GM23338 (cell line): ENCODE measurements around the gene PRRX1. TPM values are rescaled to one million over a fixed set of nuclear protein-coding genes. Genes with fewer than 3 reads are reported as not detected.

Source experiments
- ATAC-seq: fragments of 200-7000 bp; cut with Tn5 transposase; 3 replicates; pipeline ENCODE4 v1.9.1; 2020
- DNase-seq: peaks from one replicate; pipeline ENCODE4 v3.0.0-alpha.2; 2015; ENCODE audit warnings: low spot score
- H2AFZ ChIP-seq: fragments of 200-600 bp; sonication (generic); 2 replicates; pipeline ENCODE4 v1.8.0; 2016; ENCODE audit warnings: antibody characterized with exemption, mild to moderate bottlenecking, moderate library complexity
- H3F3A ChIP-seq: fragments of 200-600 bp; sonication (generic); replicated peaks from 2 replicates; pipeline ENCODE4 v1.8.0; 2017; ENCODE audit warnings: antibody characterized with exemption, mixed run types, low read depth
- H3K27ac ChIP-seq: fragments of 200-600 bp; sonication (generic); 2 replicates; pipeline ENCODE4 v1.6.1; 2016; ENCODE audit warnings: low read depth
- H3K27me3 ChIP-seq: fragments of 200-600 bp; sonication (generic); 2 replicates; pipeline ENCODE4 v1.8.0; 2016; ENCODE audit warnings: mild to moderate bottlenecking, mixed run types, moderate library complexity; ENCODE audit not compliant: insufficient read depth
- H3K36me3 ChIP-seq: fragments of 200-600 bp; sonication (generic); 2 replicates; pipeline ENCODE4 v1.8.0; 2016; ENCODE audit warnings: mild to moderate bottlenecking; ENCODE audit not compliant: insufficient read depth
- H3K4me1 ChIP-seq: fragments of 200-600 bp; sonication (generic); 2 replicates; pipeline ENCODE4 v1.8.0; 2016; ENCODE audit warnings: mild to moderate bottlenecking, moderate library complexity; ENCODE audit not compliant: insufficient read depth
- H3K4me2 ChIP-seq: fragments of 200-600 bp; sonication (generic); 2 replicates; pipeline ENCODE4 v1.7.1; 2017; ENCODE audit warnings: mixed run types
- H3K4me3 ChIP-seq: fragments of 200-600 bp; sonication (generic); 2 replicates; pipeline ENCODE4 v1.6.1; 2016; ENCODE audit warnings: mixed run types
- H3K79me2 ChIP-seq: fragments of 200-600 bp; sonication (generic); replicated peaks from 2 replicates; pipeline ENCODE4 v1.8.0; 2017; ENCODE audit warnings: mild to moderate bottlenecking; ENCODE audit not compliant: insufficient read depth
- H3K9me2 ChIP-seq: fragments of 200-600 bp; sonication (generic); 2 replicates; pipeline ENCODE4 v1.8.0; 2017; ENCODE audit not compliant: insufficient read depth
- H4K20me1 ChIP-seq: fragments of 200-600 bp; sonication (generic); replicated peaks from 2 replicates; pipeline ENCODE4 v1.8.0; 2017; ENCODE audit warnings: mild to moderate bottlenecking; ENCODE audit not compliant: insufficient read depth
- H3K27ac Mint-ChIP-seq: 2 replicates; pipeline ENCODE4 v1.8.0; 2020; ENCODE audit warnings: inconsistent platforms, mild to moderate bottlenecking, moderate library complexity, mixed read lengths
- H3K27me3 Mint-ChIP-seq: 3 replicates; pipeline ENCODE4 v1.8.0; 2022; ENCODE audit warnings: low read depth, mild to moderate bottlenecking, moderate library complexity, mixed read lengths, inconsistent platforms; ENCODE audit not compliant: insufficient read depth, poor library complexity
- H3K36me3 Mint-ChIP-seq: 3 replicates; pipeline ENCODE4 v1.8.0; 2021; ENCODE audit warnings: low read depth, mild to moderate bottlenecking, inconsistent platforms, moderate library complexity, mixed read lengths
- H3K4me1 Mint-ChIP-seq: 3 replicates; pipeline ENCODE4 v1.8.0; 2020; ENCODE audit warnings: mild to moderate bottlenecking, inconsistent platforms, mixed read lengths
- H3K4me3 Mint-ChIP-seq: 3 replicates; pipeline ENCODE4 v1.8.0; 2021; ENCODE audit warnings: moderate library complexity, mild to moderate bottlenecking, inconsistent platforms, mixed read lengths
- H3K9me3 Mint-ChIP-seq: 3 replicates; pipeline ENCODE4 v1.8.0; 2020; ENCODE audit warnings: moderate library complexity, mild to moderate bottlenecking, inconsistent platforms, mixed read lengths
- CREB1 ChIP-seq: fragments of 250-450 bp; sonication (Bioruptor Pico); IDR thresholded peaks from 2 replicates; pipeline ENCODE4 v1.5.0; 2020; ENCODE audit warnings: low read depth, mild to moderate bottlenecking, moderate library complexity
- ETS1 ChIP-seq: IDR thresholded peaks from 2 replicates; pipeline ENCODE4 v1.6.1; 2016; ENCODE audit warnings: antibody characterized with exemption
- EZH2phosphoT487 ChIP-seq: fragments of 200-600 bp; sonication (generic); IDR thresholded peaks from one replicate; pipeline ENCODE4 v1.8.1; 2018; ENCODE audit warnings: antibody characterized with exemption; ENCODE audit not compliant: unreplicated experiment
- JUNB ChIP-seq: IDR thresholded peaks from one replicate; pipeline ENCODE4 v1.6.1; 2016; ENCODE audit warnings: antibody characterized with exemption; ENCODE audit not compliant: unreplicated experiment
- NANOG ChIP-seq: IDR thresholded peaks from 2 replicates; pipeline ENCODE4 v1.6.1; 2016; ENCODE audit warnings: antibody characterized with exemption, borderline replicate concordance
- POLR2AphosphoS5 ChIP-seq: IDR thresholded peaks from 2 replicates; pipeline ENCODE4 v1.6.1; 2016; ENCODE audit warnings: antibody characterized with exemption, low read depth
- STAT1 ChIP-seq: IDR thresholded peaks from one replicate; pipeline ENCODE4 v1.6.1; 2016; ENCODE audit warnings: antibody characterized with exemption; ENCODE audit not compliant: unreplicated experiment
- ZNF114 ChIP-seq: fragments of 250-450 bp; sonication (Bioruptor Pico); IDR thresholded peaks from 2 replicates; pipeline ENCODE4 v1.5.0; 2020; ENCODE audit warnings: mild to moderate bottlenecking, moderate library complexity
- ZNF331 ChIP-seq: fragments of 250-450 bp; sonication (Bioruptor Pico); IDR thresholded peaks from 2 replicates; pipeline ENCODE4 v1.5.0; 2020; ENCODE audit warnings: low read depth, mild to moderate bottlenecking, moderate library complexity
- polyA plus RNA-seq: library from polyadenylated mRNA; unstranded; fragments of >200 nt; fragmentation: Nextera tagmentation; extraction: Ambion mirVana; gene quantifications from 2 replicates; pipeline ENCODE4 v1.2.1, GENCODE V29; 2016
- total RNA-seq: library from RNA; depleted of rRNA; stranded (reverse); fragments of >200 nt; shearing (Covaris generic); gene quantifications from 2 replicates; pipeline ENCODE4 v1.2.3, GENCODE V29; 2014
- TF ChIP-seq, protein P1 (sequence below): IDR thresholded peaks from one replicate; pipeline ENCODE4 v1.6.1; 2018; ENCODE audit warnings: antibody characterized with exemption; ENCODE audit not compliant: unreplicated experiment
- TF ChIP-seq, protein P2 (sequence below), 2 experiments: fragments of 200-600 bp in 1 of 2; sonication (generic) in 1 of 2; conservative IDR thresholded peaks; 2 replicates each; pipeline versions ENCODE4 v1.5.1 to v1.6.1; 2016 to 2017; ENCODE audit warnings: antibody characterized with exemption in 2 of 2, low read depth in 2 of 2, mild to moderate bottlenecking in 2 of 2, moderate library complexity in 1 of 2
- TF ChIP-seq, protein P3 (sequence below): fragments of 250-450 bp; sonication (Bioruptor Pico); IDR thresholded peaks from 2 replicates; pipeline ENCODE4 v1.5.0; 2020; ENCODE audit warnings: mild to moderate bottlenecking, moderate library complexity

PRRX1 gene
- total and polyA plus RNA-seq, 2 experiments from 2014 or later, result 0.58 TPM; not detected in 1

DNA sequence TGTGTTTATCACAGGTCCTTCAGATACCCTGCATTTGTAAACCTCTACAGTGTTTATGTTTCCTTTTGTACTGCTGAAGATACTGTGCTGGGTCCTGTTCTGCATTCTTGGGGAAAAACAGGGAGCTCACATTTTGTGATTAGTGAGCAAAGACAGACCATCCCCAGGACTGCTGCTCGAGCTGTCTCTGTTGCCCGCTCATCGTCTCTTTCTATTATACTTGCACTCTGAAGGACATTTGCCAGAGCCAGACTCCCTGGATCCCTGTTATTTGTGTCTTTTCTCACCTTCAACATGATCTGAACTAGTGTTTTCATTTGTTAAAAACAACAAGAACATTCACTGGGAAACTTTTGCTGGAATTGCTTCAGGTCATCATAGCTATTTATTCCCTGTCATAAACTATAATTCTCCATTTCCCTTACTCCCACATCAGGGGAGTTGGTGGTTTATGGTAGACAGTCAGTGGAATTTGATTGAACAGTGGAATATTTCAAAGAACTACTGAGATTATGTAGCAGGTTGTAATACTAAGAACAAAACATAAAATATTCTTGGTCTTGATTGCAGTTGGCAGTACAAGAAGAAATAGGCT, 53.0 kb downstream of the PRRX1 start (continued):
- TF ChIP-seq ZNF114, result no peak
- no peak for TF ChIP-seq CREB1 (CRISPR knock-in tag)
- no peak for TF ChIP-seq POLR2AphosphoS5
- no peak for TF ChIP-seq NANOG
- TF ChIP-seq EZH2phosphoT487, result no peak

DNA sequence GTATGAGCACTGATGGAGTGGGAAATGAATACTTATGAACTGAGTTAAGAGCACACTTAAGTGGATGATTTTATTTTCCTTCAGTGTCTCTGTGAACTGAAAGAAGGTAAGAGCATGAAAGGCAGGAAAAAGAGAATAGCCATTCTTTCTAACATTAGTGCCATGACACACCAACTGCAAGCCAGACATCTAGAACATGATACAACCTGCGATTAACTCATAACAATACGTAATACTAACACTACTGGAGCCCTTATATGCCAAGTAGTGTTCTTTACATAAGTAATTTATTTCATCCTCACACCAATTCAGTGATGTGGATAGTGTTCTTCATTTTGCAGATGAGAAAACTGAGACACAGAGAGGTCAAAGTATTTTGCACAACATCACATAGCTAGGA, 56.7 kb downstream of the PRRX1 start:
- no peaks in the 10 kb centered on the region for H3K27me3 ChIP-seq
- H3F3A ChIP-seq, result no peaks in the 10 kb centered on the region
- 0 out of 2 replicates have a peak, but pooled peaks cover 6% of the 10 kb centered on the region for H3K9me2 ChIP-seq
- Mint-ChIP-seq H3K36me3 (no peaks in the 10 kb centered on the region), H3K27ac (no peak overlapping the region), H3K4me3 (no peak overlapping the region), H3K9me3 (no peaks in the 10 kb centered on the region), H3K27me3 (peaks cover 2% of the 10 kb centered on the region), H3K4me1 (no peaks in the 10 kb centered on the region)
- no peak for DNase-seq
- no peak overlapping the region for H3K27ac ChIP-seq
- H2AFZ ChIP-seq, result no peak overlapping the region
- no peak overlapping the region for H3K4me2 ChIP-seq
- ATAC-seq, result no peak
- H3K4me1 ChIP-seq, result no peaks in the 10 kb centered on the region
- no peaks in the 10 kb centered on the region for H3K79me2 ChIP-seq
- H3K36me3 ChIP-seq, result no peaks in the 10 kb centered on the region
- H4K20me1 ChIP-seq, result no peaks in the 10 kb centered on the region
- H3K4me3 ChIP-seq, result no peak overlapping the region
- TF ChIP-seq EZH2phosphoT487 (no peak), JUNB (no peak), CREB1 (CRISPR knock-in tag) (no peak), ZNF114 (no peak), ZNF331 (CRISPR knock-in tag) (no peak), NANOG (no peak), POLR2AphosphoS5 (no peak), ETS1 (no peak), STAT1 (no peak)
- TF ChIP-seq, protein P1, sequence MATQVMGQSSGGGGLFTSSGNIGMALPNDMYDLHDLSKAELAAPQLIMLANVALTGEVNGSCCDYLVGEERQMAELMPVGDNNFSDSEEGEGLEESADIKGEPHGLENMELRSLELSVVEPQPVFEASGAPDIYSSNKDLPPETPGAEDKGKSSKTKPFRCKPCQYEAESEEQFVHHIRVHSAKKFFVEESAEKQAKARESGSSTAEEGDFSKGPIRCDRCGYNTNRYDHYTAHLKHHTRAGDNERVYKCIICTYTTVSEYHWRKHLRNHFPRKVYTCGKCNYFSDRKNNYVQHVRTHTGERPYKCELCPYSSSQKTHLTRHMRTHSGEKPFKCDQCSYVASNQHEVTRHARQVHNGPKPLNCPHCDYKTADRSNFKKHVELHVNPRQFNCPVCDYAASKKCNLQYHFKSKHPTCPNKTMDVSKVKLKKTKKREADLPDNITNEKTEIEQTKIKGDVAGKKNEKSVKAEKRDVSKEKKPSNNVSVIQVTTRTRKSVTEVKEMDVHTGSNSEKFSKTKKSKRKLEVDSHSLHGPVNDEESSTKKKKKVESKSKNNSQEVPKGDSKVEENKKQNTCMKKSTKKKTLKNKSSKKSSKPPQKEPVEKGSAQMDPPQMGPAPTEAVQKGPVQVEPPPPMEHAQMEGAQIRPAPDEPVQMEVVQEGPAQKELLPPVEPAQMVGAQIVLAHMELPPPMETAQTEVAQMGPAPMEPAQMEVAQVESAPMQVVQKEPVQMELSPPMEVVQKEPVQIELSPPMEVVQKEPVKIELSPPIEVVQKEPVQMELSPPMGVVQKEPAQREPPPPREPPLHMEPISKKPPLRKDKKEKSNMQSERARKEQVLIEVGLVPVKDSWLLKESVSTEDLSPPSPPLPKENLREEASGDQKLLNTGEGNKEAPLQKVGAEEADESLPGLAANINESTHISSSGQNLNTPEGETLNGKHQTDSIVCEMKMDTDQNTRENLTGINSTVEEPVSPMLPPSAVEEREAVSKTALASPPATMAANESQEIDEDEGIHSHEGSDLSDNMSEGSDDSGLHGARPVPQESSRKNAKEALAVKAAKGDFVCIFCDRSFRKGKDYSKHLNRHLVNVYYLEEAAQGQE, result no peak
- TF ChIP-seq, protein P2, sequence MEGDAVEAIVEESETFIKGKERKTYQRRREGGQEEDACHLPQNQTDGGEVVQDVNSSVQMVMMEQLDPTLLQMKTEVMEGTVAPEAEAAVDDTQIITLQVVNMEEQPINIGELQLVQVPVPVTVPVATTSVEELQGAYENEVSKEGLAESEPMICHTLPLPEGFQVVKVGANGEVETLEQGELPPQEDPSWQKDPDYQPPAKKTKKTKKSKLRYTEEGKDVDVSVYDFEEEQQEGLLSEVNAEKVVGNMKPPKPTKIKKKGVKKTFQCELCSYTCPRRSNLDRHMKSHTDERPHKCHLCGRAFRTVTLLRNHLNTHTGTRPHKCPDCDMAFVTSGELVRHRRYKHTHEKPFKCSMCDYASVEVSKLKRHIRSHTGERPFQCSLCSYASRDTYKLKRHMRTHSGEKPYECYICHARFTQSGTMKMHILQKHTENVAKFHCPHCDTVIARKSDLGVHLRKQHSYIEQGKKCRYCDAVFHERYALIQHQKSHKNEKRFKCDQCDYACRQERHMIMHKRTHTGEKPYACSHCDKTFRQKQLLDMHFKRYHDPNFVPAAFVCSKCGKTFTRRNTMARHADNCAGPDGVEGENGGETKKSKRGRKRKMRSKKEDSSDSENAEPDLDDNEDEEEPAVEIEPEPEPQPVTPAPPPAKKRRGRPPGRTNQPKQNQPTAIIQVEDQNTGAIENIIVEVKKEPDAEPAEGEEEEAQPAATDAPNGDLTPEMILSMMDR (conservative IDR thresholded peaks at IDR 0.05; ENCODE audit: low read depth in 2 of 2), result no peak
- TF ChIP-seq, protein P3, sequence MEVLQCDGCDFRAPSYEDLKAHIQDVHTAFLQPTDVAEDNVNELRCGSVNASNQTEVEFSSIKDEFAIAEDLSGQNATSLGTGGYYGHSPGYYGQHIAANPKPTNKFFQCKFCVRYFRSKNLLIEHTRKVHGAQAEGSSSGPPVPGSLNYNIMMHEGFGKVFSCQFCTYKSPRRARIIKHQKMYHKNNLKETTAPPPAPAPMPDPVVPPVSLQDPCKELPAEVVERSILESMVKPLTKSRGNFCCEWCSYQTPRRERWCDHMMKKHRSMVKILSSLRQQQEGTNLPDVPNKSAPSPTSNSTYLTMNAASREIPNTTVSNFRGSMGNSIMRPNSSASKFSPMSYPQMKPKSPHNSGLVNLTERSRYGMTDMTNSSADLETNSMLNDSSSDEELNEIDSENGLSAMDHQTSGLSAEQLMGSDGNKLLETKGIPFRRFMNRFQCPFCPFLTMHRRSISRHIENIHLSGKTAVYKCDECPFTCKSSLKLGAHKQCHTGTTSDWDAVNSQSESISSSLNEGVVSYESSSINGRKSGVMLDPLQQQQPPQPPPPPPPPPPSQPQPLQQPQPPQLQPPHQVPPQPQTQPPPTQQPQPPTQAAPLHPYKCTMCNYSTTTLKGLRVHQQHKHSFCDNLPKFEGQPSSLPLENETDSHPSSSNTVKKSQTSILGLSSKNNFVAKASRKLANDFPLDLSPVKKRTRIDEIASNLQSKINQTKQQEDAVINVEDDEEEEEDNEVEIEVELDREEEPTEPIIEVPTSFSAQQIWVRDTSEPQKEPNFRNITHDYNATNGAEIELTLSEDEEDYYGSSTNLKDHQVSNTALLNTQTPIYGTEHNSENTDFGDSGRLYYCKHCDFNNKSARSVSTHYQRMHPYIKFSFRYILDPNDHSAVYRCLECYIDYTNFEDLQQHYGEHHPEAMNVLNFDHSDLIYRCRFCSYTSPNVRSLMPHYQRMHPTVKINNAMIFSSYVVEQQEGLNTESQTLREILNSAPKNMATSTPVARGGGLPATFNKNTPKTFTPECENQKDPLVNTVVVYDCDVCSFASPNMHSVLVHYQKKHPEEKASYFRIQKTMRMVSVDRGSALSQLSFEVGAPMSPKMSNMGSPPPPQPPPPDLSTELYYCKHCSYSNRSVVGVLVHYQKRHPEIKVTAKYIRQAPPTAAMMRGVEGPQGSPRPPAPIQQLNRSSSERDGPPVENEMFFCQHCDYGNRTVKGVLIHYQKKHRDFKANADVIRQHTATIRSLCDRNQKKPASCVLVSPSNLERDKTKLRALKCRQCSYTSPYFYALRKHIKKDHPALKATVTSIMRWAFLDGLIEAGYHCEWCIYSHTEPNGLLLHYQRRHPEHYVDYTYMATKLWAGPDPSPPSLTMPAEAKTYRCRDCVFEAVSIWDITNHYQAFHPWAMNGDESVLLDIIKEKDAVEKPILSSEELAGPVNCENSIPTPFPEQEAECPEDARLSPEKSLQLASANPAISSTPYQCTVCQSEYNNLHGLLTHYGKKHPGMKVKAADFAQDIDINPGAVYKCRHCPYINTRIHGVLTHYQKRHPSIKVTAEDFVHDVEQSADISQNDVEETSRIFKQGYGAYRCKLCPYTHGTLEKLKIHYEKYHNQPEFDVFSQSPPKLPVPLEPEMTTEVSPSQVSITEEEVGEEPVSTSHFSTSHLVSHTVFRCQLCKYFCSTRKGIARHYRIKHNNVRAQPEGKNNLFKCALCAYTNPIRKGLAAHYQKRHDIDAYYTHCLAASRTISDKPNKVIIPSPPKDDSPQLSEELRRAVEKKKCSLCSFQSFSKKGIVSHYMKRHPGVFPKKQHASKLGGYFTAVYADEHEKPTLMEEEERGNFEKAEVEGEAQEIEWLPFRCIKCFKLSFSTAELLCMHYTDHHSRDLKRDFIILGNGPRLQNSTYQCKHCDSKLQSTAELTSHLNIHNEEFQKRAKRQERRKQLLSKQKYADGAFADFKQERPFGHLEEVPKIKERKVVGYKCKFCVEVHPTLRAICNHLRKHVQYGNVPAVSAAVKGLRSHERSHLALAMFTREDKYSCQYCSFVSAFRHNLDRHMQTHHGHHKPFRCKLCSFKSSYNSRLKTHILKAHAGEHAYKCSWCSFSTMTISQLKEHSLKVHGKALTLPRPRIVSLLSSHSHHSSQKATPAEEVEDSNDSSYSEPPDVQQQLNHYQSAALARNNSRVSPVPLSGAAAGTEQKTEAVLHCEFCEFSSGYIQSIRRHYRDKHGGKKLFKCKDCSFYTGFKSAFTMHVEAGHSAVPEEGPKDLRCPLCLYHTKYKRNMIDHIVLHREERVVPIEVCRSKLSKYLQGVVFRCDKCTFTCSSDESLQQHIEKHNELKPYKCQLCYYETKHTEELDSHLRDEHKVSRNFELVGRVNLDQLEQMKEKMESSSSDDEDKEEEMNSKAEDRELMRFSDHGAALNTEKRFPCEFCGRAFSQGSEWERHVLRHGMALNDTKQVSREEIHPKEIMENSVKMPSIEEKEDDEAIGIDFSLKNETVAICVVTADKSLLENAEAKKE, result no peak
